Immature natural killer cell (primary cell): Measurements from ENCODE around the gene DDX17. TPM values are rescaled to one million over a fixed set of nuclear protein-coding genes. Genes with fewer than 3 reads are reported as not detected.

Experiments
- DNase-seq, 3 donors: peaks; one replicate each; pipeline ENCODE4 v3.0.0; 2022; ENCODE audit warnings: mixed read lengths in 1 of 3
- H3K27ac Mint-ChIP-seq, 6 donors: one replicate each; pipeline ENCODE4 v1.8.0; 2020; ENCODE audit warnings: mixed read lengths in 6 of 6, mild to moderate bottlenecking in 5 of 6, inconsistent platforms in 4 of 6, moderate library complexity in 3 of 6
- H3K27me3 Mint-ChIP-seq, 3 donors: one replicate each; pipeline ENCODE4 v1.8.0; 2020 to 2021; ENCODE audit warnings: low read depth in 3 of 3, mild to moderate bottlenecking in 3 of 3, mixed read lengths in 3 of 3, moderate library complexity in 3 of 3, inconsistent platforms in 1 of 3
- H3K36me3 Mint-ChIP-seq, 3 donors: one replicate each; pipeline ENCODE4 v1.8.0; 2020; ENCODE audit warnings: mixed read lengths in 3 of 3, inconsistent platforms in 2 of 3, mild to moderate bottlenecking in 2 of 3
- H3K4me1 Mint-ChIP-seq, 2 donors: one replicate each; pipeline ENCODE4 v1.8.0; 2020; ENCODE audit warnings: inconsistent platforms in 2 of 2, mild to moderate bottlenecking in 2 of 2, mixed read lengths in 2 of 2, moderate library complexity in 1 of 2
- H3K4me3 Mint-ChIP-seq, 5 donors: one replicate each; pipeline ENCODE4 v1.8.0; 2020; ENCODE audit warnings: mild to moderate bottlenecking in 5 of 5, mixed read lengths in 5 of 5, inconsistent platforms in 3 of 5, moderate library complexity in 3 of 5
- H3K9me3 Mint-ChIP-seq, 6 donors: one replicate each; pipeline ENCODE4 v1.8.0; 2020; ENCODE audit warnings: mild to moderate bottlenecking in 6 of 6, mixed read lengths in 6 of 6, inconsistent platforms in 4 of 6, moderate library complexity in 3 of 6
- polyA plus RNA-seq, 3 donors: library from polyadenylated mRNA; unstranded; fragments of 300-500 nt; fragmentation: Illumina TruSeq; gene quantifications; one replicate each; pipeline ENCODE4 v1.2.3, GENCODE V29; 2021

The DDX17 gene
- polyA plus RNA-seq, 3 donors from 2014 or later, result 25.9 to 59.1 (median 26.9) TPM

DNA sequence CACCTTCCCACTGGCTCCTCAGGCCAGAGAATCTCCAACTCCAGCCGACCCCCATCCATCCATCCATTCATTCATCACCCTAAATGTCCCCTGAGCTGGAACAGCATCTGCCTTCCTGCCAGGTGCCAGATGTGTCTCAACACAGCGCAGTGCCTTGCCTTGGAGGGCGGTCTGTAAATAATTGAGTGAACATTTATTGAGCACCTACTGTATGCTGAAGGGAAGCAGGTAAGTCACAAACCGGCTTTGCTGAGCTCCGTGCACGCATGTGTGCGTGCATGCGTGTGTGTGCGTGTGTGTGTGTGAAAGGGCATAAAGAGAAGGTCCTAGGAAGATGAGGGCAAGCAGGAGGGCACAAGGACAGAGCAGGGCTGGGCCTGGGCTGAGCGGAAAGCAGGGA is 61.3 kb downstream of the DDX17 start:
- Mint-ChIP-seq H3K4me1 (no peaks in the 10 kb centered on the region), H3K27me3 (peaks cover 2 to 11% (median 2%) of the 10 kb centered on the region in 3 donors), H3K9me3 (no peaks in the 10 kb centered on the region), H3K4me3 (no peak overlapping the region), H3K36me3 (no peaks in the 10 kb centered on the region), H3K27ac (no peak overlapping the region)
- DNase-seq, result no peak

DNA sequence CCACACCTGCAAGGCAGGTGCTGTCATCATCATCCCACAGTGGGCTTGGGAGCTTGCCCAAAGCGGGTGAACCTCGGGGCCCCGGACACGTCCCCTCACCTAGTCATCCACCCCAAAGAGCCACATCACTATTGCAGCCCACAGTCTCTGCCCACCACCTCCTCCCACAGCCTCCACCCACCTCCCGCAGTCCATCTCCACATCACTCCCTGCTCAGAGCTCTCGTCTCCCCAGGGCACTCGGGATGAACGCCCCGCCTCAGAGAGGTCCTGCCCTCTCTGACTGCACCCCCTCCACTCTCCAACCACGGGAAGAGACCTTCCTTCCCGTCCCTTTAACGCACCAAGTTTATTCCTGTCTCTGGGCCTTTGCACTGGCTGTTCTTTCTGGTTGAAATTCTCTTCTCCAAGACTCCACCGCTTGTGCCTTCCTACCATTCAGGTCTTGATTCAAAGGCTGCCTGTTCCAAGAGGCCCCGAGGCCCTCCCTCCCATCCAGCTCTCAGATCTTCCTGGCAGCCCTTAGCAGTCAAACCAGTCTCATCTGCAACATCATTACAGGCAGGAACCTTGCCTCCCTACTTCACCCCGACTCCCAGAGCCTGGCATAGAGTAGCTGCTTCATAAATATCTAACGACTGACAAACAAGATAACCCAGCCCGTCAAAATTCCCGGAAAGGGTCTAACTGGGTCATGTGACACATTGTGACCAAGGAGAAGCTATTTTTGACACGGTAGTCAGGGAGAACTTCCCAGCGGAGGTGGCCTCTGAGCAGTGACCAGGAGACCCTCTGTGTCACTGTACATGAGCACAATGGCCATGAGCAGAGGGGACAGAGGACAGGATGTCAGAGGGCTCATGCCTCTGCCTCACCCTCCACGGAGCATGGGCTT is 62.2 kb downstream of the DDX17 start:
- Mint-ChIP-seq H3K36me3 (no peaks in the 10 kb centered on the region), H3K27me3 (peaks cover 2 to 11% (median 2%) of the 10 kb centered on the region in 3 donors), H3K4me3 (no peak overlapping the region), H3K27ac (no peak overlapping the region), H3K4me1 (no peaks in the 10 kb centered on the region), H3K9me3 (no peaks in the 10 kb centered on the region)
- DNase-seq, result no peak

DNA sequence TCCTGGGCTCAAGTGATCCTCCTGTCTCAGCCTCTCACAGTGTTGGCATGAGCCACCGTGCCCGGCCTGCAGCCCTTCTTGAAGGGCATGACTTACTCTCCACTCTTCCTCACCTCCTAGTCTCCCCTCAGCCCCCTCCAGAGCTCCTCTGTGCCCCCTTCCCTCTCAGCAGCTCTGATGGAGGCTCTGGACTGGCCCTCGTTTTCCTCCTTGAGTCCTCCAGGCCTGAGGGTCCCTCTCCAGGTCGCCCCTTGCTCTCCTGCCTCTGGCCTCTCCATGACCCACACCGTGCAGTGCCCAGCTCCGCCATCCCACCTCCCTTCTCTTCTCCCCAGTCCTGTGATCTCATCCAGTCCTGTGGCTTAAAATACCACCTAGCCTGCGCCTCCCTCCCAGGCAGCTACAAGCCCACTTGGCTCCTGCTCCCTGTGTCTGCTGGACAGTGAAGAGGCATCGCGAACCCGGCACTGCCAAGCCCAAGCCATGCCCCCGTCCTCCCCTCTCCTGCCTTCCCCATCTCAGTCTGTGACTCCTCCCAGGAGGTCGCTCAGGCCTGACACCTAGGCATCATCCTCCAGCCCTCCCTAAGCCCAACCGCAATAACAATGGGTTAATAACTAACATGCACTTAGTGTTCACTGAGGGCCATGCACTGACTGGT is 63.0 kb downstream of the DDX17 start:
- no peak for DNase-seq
- H3K4me1 Mint-ChIP-seq, result no peaks in the 10 kb centered on the region
- H3K27me3 Mint-ChIP-seq, result peaks cover 2 to 11% (median 2%) of the 10 kb centered on the region in 3 donors
- no peak overlapping the region for H3K4me3 Mint-ChIP-seq
- no peaks in the 10 kb centered on the region for H3K36me3 Mint-ChIP-seq
- peak overlapping the region in 1 of 6 donors; percentile 21 for H3K27ac Mint-ChIP-seq
- H3K9me3 Mint-ChIP-seq, result no peaks in the 10 kb centered on the region

DNA sequence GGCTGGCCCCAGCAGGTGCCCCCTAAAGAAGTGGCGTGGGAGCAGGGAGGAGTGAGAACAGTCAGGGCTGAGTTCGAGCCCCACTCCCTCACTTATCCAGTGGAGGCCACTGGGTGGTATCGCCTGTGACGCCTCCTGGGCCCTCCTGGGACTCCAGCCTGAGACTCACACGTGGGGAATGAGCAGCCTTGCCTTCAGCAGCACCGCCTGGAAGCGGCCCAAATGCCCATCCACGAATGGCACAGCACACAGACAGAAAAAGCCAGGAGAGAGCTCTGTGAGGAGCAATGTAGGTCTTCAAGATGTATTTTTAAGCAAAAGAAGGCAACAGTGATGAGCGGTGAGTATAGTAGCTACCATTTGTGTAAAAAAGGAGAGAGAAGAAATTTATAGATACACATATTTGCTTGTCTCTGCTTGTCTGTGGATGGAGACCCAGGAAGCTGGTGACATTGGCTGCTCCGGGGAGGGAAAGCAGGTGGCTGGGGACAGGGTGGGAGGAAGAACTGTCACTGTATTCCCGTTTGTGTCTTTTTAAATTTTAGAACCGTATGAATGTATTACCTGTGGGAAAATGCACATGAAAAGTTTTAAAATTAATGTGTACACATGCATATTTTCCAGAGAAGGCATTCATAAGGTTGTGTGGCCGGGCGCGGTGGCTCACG is 64.4 kb downstream of the DDX17 start:
- no peaks in the 10 kb centered on the region for H3K4me1 Mint-ChIP-seq
- H3K27me3 Mint-ChIP-seq, result peaks cover 0 to 11% (median 4%) of the 10 kb centered on the region in 3 donors
- no peaks in the 10 kb centered on the region for H3K9me3 Mint-ChIP-seq
- no peak overlapping the region for H3K27ac Mint-ChIP-seq
- DNase-seq, result no peak
- H3K36me3 Mint-ChIP-seq, result no peaks in the 10 kb centered on the region
- no peak overlapping the region for H3K4me3 Mint-ChIP-seq

DNA sequence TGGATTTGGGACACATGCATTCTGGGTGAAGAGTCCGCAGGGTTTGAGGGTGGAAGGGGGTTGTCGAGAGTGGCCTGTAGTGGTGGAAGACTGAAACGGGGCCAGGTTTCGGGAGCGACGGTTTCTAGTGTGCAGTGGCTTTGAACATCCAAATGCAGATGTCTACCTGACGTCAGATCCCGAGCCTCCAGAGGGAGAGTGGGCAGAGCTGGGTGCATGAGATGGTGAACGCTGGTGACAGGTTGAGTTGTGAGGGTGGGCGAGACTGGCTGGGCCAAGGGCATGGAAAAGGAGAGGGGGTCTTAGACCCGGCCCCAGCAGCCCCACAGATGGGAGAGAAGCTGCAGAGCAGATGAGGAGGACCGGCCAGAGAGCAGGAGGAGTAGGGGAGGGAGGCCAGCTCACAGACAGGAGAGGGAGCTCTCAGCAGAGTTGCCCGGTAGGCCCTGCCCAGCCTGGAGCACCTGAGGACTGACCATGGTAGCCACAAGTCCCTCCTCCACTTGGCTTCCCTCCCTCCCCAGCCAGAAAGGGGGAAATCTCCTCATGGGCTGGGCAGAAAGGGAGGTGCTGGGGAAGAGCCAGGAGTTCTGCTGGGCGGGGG is 65.3 kb downstream of the DDX17 start:
- H3K27me3 Mint-ChIP-seq, result peaks cover 0 to 11% (median 4%) of the 10 kb centered on the region in 3 donors
- no peaks in the 10 kb centered on the region for H3K4me1 Mint-ChIP-seq
- DNase-seq, result no peak
- H3K36me3 Mint-ChIP-seq, result no peaks in the 10 kb centered on the region
- H3K27ac Mint-ChIP-seq, result no peak overlapping the region
- H3K4me3 Mint-ChIP-seq, result no peak overlapping the region
- H3K9me3 Mint-ChIP-seq, result no peaks in the 10 kb centered on the region

DNA sequence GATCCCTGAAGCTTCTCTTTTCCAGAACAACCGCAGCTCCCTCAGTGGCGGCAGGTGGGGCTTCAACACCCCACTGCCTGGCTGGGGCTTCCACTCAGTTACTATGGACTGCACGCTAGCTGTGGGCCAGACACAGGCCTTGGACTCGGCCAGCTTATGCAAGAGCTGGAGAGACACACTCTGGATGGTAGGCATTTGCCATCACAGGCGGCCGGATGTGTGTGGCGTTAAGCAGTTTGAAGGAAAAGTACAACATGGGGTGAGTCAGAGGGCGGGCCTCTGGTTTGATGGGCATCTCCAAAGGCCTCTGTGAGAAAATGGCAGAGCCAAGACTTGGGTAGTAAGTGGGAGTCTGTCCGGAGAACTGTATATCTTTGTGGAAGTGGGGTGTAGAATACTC is 68.7 kb downstream of the DDX17 start:
- Mint-ChIP-seq H3K27ac (no peak overlapping the region), H3K4me1 (no peaks in the 10 kb centered on the region), H3K4me3 (no peak overlapping the region), H3K9me3 (no peaks in the 10 kb centered on the region), H3K36me3 (no peaks in the 10 kb centered on the region), H3K27me3 (peaks cover 0 to 5% (median 2%) of the 10 kb centered on the region in 3 donors)
- no peak for DNase-seq

DNA sequence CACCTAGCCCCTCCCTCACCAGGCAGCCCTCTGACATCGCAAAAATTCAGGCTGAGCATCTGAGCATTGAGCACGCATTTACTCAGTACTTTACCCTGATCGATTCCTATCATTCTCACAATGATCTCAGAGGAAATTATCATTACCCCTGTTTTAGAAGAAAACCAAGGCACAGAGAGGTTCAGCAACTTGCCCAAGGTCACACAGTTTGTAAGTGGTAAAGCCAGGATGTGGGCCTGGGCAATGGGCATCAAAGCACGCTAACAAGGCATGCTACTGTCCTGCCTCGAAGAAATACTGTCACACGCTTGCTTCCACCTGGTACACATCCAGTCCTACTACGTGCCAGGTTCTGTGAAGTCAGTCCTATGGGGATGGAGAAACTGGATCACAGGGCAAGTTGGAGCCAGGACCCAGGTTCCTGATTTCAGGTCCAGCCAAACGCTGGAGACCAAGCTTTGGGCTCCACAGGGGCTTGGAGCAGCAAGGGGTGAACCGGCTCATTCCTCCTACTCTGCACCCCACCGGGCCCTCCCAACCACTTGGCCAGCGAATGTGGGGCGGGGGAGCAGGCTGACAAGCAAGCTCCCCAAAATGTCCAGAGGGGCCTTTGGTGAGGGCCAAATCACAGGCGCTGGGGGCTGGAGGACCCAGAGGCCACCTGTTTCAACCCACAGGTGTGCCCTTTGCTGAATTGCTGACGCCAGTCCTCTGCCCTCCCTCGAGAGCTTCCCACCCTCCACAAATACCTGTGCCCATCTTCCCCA is 69.3 kb downstream of the DDX17 start:
- Mint-ChIP-seq H3K27me3 (peaks cover 0 to 5% (median 2%) of the 10 kb centered on the region in 3 donors), H3K36me3 (no peaks in the 10 kb centered on the region), H3K27ac (no peak overlapping the region), H3K4me1 (no peaks in the 10 kb centered on the region), H3K9me3 (no peaks in the 10 kb centered on the region), H3K4me3 (no peak overlapping the region)
- DNase-seq, result no peak

DNA sequence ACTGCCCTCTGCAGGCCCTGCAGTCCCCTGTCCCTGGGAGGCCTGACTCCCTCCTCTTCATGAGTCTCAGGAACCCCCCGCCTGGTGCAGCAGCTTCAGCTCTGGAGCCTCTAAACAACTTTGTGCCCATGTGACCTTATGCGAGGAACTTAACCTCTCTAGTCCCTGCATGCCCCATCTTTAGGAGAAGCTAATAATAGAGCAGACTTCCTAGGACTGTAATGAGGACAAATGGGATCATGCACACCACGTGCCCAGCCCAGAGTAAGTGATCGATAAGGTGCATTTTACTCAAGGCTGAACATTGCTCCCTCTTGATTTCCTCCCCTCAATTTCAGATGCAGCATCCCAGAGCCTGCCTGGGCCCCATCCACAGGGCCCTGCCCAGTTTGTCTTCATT is 70.1 kb downstream of the DDX17 start:
- no peaks in the 10 kb centered on the region for H3K4me1 Mint-ChIP-seq
- H3K27ac Mint-ChIP-seq, result no peak overlapping the region
- no peaks in the 10 kb centered on the region for H3K9me3 Mint-ChIP-seq
- no peaks in the 10 kb centered on the region for H3K36me3 Mint-ChIP-seq
- H3K4me3 Mint-ChIP-seq, result no peak overlapping the region
- no peak for DNase-seq
- H3K27me3 Mint-ChIP-seq, result peaks cover 0 to 4% (median 2%) of the 10 kb centered on the region in 3 donors

DNA sequence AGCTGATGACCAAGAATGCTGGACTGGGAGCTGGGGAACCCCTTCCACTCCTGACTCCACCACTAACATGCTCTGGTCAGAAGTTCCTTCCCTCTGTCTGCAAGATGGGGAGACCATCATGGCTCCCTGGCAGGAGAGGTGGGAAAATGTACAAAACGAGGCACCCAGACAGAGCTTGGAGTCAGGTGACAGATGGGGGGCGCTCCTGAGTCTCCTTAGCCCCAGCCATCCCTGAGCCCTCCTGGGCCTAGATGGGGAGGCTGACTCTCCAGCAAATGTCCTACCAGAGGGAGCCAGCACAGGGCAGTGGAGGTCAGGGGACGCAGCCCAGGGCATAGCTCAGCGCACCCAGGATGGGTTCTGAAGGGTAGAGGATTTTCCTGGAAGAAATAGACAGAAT is 71.1 kb downstream of the DDX17 start:
- H3K4me3 Mint-ChIP-seq, result no peak overlapping the region
- no peaks in the 10 kb centered on the region for H3K9me3 Mint-ChIP-seq
- H3K4me1 Mint-ChIP-seq, result no peaks in the 10 kb centered on the region
- no peak for DNase-seq
- peaks cover 0 to 2% (median 0%) of the 10 kb centered on the region in 3 donors for H3K27me3 Mint-ChIP-seq
- no peak overlapping the region for H3K27ac Mint-ChIP-seq
- no peaks in the 10 kb centered on the region for H3K36me3 Mint-ChIP-seq

DNA sequence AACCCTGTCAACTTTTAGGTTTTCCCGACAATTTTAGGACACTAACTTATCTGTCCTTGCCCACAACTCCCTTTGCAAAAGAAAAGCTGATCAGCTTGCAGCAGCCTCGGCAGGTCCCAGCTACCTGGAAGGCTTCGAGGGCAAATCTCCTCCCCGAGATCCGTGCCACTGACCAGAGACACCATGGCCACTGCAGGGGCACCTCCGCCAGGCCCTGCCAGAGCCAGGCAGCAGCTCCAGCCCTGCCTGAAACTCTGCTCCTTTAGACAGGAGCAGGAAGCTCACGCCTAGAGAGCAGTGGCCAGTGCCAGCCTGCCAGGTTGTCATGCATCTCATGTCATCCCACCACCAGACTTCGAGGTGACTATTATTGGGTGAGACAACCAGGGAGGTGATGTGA is 72.2 kb downstream of the DDX17 start:
- no peaks in the 10 kb centered on the region for H3K9me3 Mint-ChIP-seq
- no peak for DNase-seq
- H3K4me1 Mint-ChIP-seq, result no peaks in the 10 kb centered on the region
- no peaks in the 10 kb centered on the region for H3K36me3 Mint-ChIP-seq
- no peak overlapping the region for H3K4me3 Mint-ChIP-seq
- H3K27ac Mint-ChIP-seq, result no peak overlapping the region
- peaks cover 0 to 3% (median 0%) of the 10 kb centered on the region in 3 donors for H3K27me3 Mint-ChIP-seq

Other genes starting within 250 kb of the DDX17 start
- 10 to 100 TPM; 12.1 to 50.7 (median 30.3) TPM for gene TMEM184B, start 233.3 kb downstream of the DDX17 start, polyA plus RNA-seq
- 10 to 100 TPM in 1 of 3 donors, 1 to 10 TPM in 2; 7.5 to 12.1 (median 8.6) TPM for gene CSNK1E, start 188.9 kb downstream of the DDX17 start, polyA plus RNA-seq
- gene KCNJ4, start 51.1 kb downstream of the DDX17 start, polyA plus RNA-seq, result not detected
- under 1 TPM in 1 of 3 donors, not detected in 2; 0.56 TPM for gene KDELR3, start 38.2 kb downstream of the DDX17 start, polyA plus RNA-seq
- gene DMC1, start 63.9 kb upstream of the DDX17 start, polyA plus RNA-seq, result 1 to 10 TPM in 1 of 3 donors, under 1 TPM in 1, not detected in 1; 0.33 to 1.5 TPM
- not detected for gene FAM227A, start 150.1 kb upstream of the DDX17 start, polyA plus RNA-seq
- 1 to 10 TPM; 1.0 to 5.1 (median 4.5) TPM for gene CBY1, start 150.3 kb upstream of the DDX17 start, polyA plus RNA-seq
- 10 to 100 TPM; 56.0 to 94.4 (median 68.8) TPM for gene TOMM22, start 175.6 kb upstream of the DDX17 start, polyA plus RNA-seq
- gene JOSD1, start 194.6 kb upstream of the DDX17 start, polyA plus RNA-seq, result 10 to 100 TPM; 10.6 to 17.9 (median 11.2) TPM
- 10 to 100 TPM; 13.0 to 35.5 (median 15.4) TPM for gene GTPBP1, start 199.6 kb upstream of the DDX17 start, polyA plus RNA-seq
- gene SUN2, start 249.7 kb upstream of the DDX17 start, polyA plus RNA-seq, result 100 to 1,000 TPM; 444 to 668 (median 473) TPM